Measurements from ENCODE around the gene LRIT1. TPM values are rescaled to one million over a fixed set of nuclear protein-coding genes. Genes with fewer than 3 reads are reported as not detected.
A peak's percentile ranks its signal among the peaks of the same experiment; 100 is the strongest.

The LRIT1 gene
- polyA plus RNA-seq, 2 of the 4 experiments (the other 2 are of a cell fraction) = not detected

DNA sequence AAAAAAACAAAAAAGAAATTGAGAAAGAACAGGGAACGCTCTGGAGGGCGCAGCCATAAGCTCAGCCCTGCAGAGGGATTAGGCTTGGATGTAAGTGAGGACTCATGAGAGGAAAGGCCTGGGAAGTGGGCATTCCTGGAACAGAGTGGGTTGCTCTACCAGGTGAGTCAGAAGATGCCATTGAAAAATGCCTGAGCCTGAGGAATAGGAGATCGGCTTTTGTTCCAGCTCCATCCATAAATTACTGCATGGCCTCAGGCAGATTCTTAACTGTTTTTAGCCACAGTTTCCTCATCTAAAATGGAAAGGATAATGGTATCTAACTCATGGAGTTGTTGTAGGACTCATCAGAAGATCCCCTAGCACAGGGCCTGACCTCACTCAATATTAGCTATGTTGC is 2.4 kb upstream of the LRIT1 start:
- FAIRE-seq = no peak
- H3K9me3 ChIP-seq = no peaks in the 10 kb centered on the region
- WGBS (ENCODE audit: missing lambda C conversion rate) = 76% methylated on average over 3 of the region's 3 CpGs
- H3K4me2 ChIP-seq = no peak overlapping the region
- no peak overlapping the region for H3K4me3 ChIP-seq
- no peak overlapping the region for H3K27ac ChIP-seq
- no peak for DNase-seq (ENCODE audit: low read depth in 1 of 2, low spot score in 1 of 2)
- TF ChIP-seq NPAS2 (CRISPR knock-in tag; IDR thresholded peaks at IDR 0.05; ENCODE audit: borderline replicate concordance) = no peak
- no peak for TF ChIP-seq HDAC2 (IDR thresholded peaks at IDR 0.05)
- no peak for TF ChIP-seq PHF8 (IDR thresholded peaks at IDR 0.05; ENCODE audit: borderline replicate concordance, low read depth)
- TF ChIP-seq, protein P1, sequence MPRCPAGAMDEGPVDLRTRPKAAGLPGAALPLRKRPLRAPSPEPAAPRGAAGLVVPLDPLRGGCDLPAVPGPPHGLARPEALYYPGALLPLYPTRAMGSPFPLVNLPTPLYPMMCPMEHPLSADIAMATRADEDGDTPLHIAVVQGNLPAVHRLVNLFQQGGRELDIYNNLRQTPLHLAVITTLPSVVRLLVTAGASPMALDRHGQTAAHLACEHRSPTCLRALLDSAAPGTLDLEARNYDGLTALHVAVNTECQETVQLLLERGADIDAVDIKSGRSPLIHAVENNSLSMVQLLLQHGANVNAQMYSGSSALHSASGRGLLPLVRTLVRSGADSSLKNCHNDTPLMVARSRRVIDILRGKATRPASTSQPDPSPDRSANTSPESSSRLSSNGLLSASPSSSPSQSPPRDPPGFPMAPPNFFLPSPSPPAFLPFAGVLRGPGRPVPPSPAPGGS (IDR thresholded peaks at IDR 0.05) = no peak
- TF ChIP-seq EHF (CRISPR knock-in tag; IDR thresholded peaks at IDR 0.05) = no peak
- no peak for TF ChIP-seq MAFK (IDR thresholded peaks at IDR 0.05; ENCODE audit: partially characterized antibody)
- TF ChIP-seq SMC3 (IDR thresholded peaks at IDR 0.05) = no peak
- no peak for TF ChIP-seq CHD2 (IDR thresholded peaks at IDR 0.05; ENCODE audit: low read length, partially characterized antibody)
- no peak for TF ChIP-seq FOSB (CRISPR knock-in tag; IDR thresholded peaks at IDR 0.05)
- POLR2A ChIA-PET = no interaction called here
- CTCF ChIA-PET = interaction anchor here (1.1 to 1.5 kb wide), 3 partner anchors 13 to 155 kb away, joined by 3 to 5 read pairs (median 3); no protein-coding TSS in a partner anchor
- ATAC-seq = no peak
- H3K4me1 ChIP-seq = no peaks in the 10 kb centered on the region

DNA sequence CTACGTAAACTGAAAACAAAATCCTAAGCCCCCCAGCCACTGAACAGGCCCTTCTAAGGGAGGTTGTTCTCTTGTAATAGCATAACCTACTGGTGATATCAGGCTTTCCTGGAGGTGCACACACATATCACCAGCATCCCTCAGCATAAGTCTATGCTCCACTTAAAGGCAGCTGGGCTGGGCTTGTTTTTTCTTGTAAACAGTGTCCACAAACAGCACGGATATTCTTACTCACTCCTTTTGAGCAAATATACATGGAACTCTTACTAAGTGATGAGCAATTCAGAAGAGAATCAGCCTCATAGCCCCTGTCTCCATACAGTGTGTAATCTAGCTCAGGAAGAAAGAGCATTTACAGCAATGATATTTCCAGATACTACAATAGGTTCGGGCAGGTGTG is 2.4 kb downstream of the LRIT1 start:
- H3K4me2 ChIP-seq = no peak overlapping the region
- ATAC-seq = peak; percentile 30 to 52; a peak in 3 of 6 replicates
- TF ChIP-seq TP53 (CRISPR knock-in tag; IDR thresholded peaks at IDR 0.05) (no peak), HOXB5 (CRISPR knock-in tag; IDR thresholded peaks at IDR 0.05) (no peak), POLR2A (IDR thresholded peaks at IDR 0.05; ENCODE audit: low read length) (no peak), MAZ (IDR thresholded peaks at IDR 0.05; ENCODE audit: borderline replicate concordance, low read depth, low read length) (no peak), ZFP36 (IDR thresholded peaks at IDR 0.05; ENCODE audit: borderline replicate concordance, partially characterized antibody) (no peak), RFX5 (IDR thresholded peaks at IDR 0.05) (no peak), FOXS1 (CRISPR knock-in tag; IDR thresholded peaks at IDR 0.05) (no peak), PHF8 (IDR thresholded peaks at IDR 0.05; ENCODE audit: borderline replicate concordance, low read depth) (no peak), CEBPB (IDR thresholded peaks at IDR 0.05) (no peak), MYC (IDR thresholded peaks at IDR 0.05; ENCODE audit: borderline replicate concordance, low read length) (no peak), RAD21 (conservative IDR thresholded peaks at IDR 0.05 in 1 of 2, IDR thresholded peaks at IDR 0.05 in 1 of 2) (no peak), ZC3H11A (IDR thresholded peaks at IDR 0.05) (no peak), ZSCAN20 (CRISPR knock-in tag; IDR thresholded peaks at IDR 0.05) (no peak)
- TF ChIP-seq, protein P2, sequence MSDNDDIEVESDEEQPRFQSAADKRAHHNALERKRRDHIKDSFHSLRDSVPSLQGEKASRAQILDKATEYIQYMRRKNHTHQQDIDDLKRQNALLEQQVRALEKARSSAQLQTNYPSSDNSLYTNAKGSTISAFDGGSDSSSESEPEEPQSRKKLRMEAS (IDR thresholded peaks at IDR 0.05) = no peak
- TF ChIP-seq, protein P3, sequence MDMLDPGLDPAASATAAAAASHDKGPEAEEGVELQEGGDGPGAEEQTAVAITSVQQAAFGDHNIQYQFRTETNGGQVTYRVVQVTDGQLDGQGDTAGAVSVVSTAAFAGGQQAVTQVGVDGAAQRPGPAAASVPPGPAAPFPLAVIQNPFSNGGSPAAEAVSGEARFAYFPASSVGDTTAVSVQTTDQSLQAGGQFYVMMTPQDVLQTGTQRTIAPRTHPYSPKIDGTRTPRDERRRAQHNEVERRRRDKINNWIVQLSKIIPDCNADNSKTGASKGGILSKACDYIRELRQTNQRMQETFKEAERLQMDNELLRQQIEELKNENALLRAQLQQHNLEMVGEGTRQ (IDR thresholded peaks at IDR 0.05) = no peak
- TF ChIP-seq, protein P4, sequence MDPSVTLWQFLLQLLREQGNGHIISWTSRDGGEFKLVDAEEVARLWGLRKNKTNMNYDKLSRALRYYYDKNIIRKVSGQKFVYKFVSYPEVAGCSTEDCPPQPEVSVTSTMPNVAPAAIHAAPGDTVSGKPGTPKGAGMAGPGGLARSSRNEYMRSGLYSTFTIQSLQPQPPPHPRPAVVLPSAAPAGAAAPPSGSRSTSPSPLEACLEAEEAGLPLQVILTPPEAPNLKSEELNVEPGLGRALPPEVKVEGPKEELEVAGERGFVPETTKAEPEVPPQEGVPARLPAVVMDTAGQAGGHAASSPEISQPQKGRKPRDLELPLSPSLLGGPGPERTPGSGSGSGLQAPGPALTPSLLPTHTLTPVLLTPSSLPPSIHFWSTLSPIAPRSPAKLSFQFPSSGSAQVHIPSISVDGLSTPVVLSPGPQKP (IDR thresholded peaks at IDR 0.05; ENCODE audit: low read depth, low read length) = no peak
- no peak overlapping the region for H3K4me3 ChIP-seq
- ChIA-PET CTCF (interaction anchor here (0.7 to 1.4 kb wide), 3 partner anchors 11 to 299 kb away, joined by 3 to 5 read pairs (median 3); no protein-coding TSS in a partner anchor), POLR2A (no interaction called here)
- no peak overlapping the region for H3K27ac ChIP-seq
- H3K9me3 ChIP-seq = no peaks in the 10 kb centered on the region
- 27% methylated on average over 3 of the region's 3 CpGs for WGBS (ENCODE audit: missing lambda C conversion rate)
- no peak for DNase-seq (ENCODE audit: low read depth in 1 of 2, low spot score in 1 of 2)
- no peak for FAIRE-seq
- H3K4me1 ChIP-seq = no peaks in the 10 kb centered on the region

Measured in A549 (cell line).